Fibroblast of skin of scalp (primary cell): ENCODE measurements around the gene NOM1. TPM values are rescaled to one million over a fixed set of nuclear protein-coding genes. Genes with fewer than 3 reads are reported as not detected.
"Not testable (repeated sequence)": the region's sequence is repeated elsewhere in the genome, so short reads cannot be mapped to it uniquely, and the experiment has no call there.

ENCODE experiments used
- DNase-seq: peaks from one replicate; pipeline ENCODE4 v3.0.0-alpha.2; 2013
- polyA plus RNA-seq, 2 experiments: library from polyadenylated mRNA; unstranded; fragments of 120-200 nt; gene quantifications; one replicate each; pipeline ENCODE4 v1.2.1, GENCODE V29; 2013; ENCODE audit not compliant: insufficient read length in 2 of 2

Gene NOM1
- polyA plus RNA-seq (2013, experiment 1 of 2; ENCODE audit: insufficient read length), result 13.6 TPM
- polyA plus RNA-seq (2013, experiment 2 of 2; ENCODE audit: insufficient read length), result 13.7 TPM

DNA sequence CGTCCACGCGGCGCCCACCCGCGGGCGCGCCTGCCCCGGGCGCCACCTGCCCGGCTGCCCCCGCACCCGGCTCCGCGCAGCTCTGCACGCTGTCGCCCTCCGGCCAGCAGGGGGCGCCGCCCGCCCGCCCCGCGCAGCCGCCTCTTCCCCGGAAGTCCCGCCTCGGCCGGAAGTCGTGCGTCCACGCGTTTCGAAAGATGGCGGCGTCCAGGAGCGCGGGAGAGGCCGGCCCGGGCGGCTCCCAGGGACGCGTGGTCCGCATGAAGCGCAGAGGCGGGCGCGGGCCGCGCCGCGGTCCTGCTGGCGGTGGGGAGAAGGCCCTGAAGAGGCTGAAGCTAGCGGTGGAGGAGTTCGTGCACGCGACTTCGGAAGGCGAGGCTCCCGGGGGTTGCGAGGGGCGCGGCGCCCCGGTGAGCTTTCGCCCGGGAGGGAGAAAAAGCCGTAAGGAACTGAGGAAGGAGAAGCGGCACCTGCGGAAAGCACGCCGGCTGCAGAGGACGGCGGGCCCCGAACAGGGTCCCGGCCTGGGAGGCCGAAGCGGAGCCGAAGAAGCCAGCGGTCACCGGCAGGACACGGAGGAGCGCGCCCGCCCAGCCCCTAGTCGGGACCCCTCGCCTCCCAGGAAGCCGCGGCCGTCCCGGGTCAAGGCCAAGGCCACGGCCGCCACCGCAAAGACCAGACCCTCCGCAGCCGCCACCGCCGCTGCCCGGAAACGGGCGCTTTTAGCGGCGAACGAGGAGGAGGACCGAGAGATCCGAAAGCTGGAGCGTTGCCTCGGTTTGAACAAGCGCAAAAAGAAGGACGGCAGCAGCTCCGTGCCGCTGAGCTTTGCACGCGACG lies at the start of gene NOM1:
Gene NOM1 (plus strand): TSS at position 172 of the 840 bp plus-strand sequence. CDS start 26 bp downstream, at position 198.
- DNase-seq, result peak; percentile 87

DNA sequence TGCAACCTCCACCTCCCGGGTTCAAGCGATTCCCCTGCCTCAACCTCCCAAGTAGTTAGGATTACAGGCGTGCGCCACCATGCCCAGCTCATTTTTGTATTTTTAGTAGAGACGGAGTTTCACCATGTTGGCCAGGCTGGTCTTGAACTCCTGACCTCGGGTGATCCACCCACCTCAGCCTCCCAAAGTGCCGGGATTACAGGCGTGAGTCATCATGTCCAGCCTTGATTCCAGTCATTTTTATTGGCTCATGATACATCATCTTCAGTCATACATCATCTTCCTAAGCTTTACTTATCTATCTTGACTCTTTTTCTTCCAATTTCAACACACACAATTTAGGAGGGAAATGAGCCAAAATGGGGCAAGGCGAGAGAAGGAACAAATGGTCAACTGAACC lies 49.4 kb upstream of the NOM1 start:
- not testable (repeated sequence) for DNase-seq

DNA sequence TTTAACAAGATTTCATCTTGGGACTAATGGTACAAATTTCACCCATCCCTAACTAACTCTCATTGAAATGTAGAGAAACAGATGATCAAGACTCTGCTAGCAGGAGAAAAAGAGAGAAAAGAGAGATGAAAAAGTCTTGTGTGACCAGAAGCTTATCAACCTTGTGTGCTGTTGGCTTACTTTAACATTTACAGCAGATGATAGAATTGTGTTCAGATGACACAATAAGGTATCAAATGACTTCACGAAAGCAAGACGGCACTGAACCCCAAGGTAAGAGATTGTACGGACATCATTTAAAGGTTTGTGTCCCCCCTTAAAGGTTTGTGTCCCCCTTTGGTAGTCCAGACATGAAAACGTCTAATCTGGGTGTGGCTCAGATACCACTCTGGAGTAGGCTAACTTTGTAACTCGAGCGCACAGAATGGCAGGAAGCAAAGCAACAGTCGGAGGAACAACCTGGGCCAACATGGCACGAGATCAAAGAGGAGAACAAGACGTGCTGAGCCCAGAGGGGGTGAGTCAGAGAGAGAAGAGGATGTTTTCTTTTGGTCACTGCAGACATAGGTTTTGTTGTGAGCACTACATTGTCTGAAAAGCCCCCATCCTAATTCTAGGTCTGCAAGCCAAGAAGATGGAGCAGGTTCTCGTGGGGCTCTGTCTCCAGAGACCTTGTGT lies 46.1 kb upstream of the NOM1 start:
- no peak for DNase-seq

- no peak for DNase-seq
Observed at GRCh38 chr7:156906200-156906649, 43.3 kb upstream of the NOM1 start.

DNA sequence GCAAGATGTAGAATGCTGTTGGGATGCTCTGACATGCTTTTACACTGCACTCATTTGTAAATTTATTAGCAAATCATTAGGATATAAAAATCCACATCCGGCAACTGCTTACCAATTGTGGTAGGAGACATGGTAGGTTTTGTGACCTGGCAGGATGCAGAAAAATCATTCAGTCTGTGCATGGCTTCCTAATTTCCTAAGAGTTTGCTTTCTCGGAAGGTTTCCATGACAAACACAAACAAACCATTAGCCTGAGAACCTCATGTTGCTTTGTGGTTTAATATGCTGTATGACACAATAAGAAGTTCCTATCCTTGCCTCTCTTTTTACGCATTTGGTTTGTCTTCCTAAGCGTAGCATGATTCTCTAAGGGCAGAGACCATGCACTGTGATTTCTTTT lies 41.9 kb upstream of the NOM1 start:
- peak; percentile 15 for DNase-seq

- not testable (repeated sequence) for DNase-seq
Observed at GRCh38 chr7:156909574-156910252, 39.8 kb upstream of the NOM1 start.

DNA sequence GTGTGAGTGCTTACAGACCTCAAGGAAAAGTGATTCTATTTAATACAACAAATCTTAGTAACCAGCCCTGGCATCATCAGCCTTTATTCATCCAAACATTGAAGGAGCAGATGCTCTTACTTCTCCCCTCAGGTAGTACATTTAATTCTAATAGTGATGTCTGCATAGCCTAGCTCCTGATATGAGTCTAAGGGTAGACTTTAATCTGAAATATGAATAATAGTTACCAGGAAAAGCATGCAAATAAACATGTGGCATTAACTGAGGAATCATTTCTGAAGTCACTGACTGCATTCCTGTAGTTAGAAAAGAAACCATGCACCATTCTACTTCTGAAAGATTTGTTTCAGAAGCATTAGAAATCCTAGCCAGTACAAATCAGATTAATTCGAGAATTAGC lies 30.9 kb upstream of the NOM1 start:
- no peak for DNase-seq

DNA sequence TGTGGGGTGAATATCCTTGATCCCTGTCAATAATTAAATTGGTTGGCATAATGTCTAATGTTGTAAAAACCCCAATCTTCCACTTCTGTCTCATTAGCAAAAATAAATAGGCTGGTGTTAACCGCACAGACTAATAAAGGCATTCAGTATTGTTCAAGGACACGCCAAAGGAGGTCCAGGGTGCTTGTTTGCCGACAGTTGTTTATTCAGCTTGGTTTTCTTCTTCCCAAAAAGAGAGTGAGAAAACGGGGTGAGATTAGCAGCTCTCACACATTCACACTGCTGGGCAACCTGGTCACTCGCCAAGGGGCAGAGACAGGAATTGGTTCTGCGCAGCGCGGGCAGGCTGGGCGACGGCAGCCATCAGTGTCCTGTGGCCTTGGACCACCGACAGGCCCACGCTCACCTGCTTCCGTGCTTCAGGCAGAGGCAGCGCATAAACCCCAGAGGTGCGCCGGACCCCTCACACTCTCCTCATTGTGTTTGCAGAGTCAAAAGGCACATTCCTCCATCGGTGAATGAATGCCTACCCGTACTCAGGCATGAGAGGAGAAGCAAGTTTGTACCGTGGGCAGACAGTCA lies 30.3 kb upstream of the NOM1 start:
- no peak for DNase-seq

DNA sequence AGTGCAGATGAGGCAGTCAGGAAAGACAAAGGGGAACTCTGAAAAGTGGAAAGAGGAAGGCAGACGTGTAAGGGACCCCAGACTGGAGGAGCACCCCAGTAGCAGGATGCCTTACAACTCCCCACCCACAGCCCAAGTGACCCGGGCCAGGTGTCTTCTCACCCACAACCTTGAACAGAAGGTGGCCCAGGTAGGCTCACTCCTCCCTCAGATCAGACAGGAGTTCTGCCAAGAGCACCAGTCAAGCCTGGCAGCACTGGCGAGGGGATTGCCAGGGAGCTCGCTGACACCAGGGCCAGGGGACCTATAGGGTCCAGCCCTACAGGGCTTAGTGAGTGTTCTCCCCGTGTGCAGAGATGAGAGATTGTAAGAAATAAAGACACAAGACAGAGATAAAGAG lies 29.4 kb upstream of the NOM1 start:
- DNase-seq, result no peak

GRCh38 chr7:156920487-156921373 lies 28.8 kb upstream of the NOM1 start:
- not testable (repeated sequence) for DNase-seq

- not testable (repeated sequence) for DNase-seq
Observed at GRCh38 chr7:156922304-156922703, 27.2 kb upstream of the NOM1 start.

GRCh38 chr7:156925821-156926220 lies 23.7 kb upstream of the NOM1 start:
- not testable (repeated sequence) for DNase-seq

DNA sequence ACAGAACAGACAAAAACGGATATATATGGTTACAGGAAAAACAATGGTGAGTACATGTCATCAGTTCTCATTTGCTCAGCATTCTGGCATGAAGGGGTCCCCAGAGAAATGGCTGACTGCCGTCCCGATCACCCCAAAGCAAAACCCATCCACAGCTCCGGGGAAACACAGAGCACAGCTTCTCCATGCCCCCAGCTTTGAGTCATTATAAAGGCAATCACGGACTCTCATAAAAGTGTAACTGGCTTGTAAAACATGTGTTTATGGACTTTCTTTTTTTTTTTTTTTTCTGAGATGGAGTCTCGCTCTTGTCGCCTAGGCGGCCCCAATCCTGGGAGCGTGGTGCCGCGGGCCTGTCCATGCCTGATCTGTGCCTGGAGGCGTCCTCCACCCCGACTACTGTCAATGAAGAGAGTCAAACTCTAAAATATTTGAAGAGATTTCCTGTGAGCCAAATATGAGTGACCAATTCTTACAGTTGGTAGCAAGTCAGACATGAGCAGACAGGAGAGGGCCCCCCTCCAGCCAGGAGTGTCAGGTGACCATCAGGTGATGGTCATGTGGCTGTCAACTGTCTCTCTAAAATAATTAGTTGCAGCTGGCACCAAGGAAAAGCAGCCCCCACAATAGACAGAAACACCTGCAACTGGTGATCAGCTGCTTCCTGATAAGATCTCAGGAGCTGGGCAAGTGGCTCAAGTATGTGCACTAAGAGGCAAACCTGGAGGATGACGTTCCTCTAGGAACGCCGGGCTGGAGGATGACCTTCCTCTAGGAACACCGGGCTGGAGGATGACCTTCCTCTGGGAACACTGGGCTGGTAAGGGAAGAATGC lies 21.7 kb upstream of the NOM1 start:
- no peak for DNase-seq

DNA sequence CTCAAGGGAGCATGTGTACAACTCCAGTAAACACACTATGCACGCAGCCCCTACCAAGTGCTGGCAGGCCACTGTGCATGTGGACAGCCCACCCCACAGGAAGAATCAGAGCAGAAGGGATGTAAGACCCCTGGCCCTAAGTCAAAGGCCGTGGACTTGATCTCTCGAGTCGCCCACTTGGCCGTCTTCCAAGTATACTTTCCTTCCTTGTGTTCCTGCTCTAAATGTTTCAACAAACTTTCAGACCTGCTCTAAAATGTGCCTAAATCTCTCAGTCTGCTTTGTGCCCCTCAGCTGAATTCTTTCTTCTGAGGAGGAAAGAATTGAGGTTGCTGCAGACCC lies 21.1 kb upstream of the NOM1 start:
- DNase-seq, result no peak

DNA sequence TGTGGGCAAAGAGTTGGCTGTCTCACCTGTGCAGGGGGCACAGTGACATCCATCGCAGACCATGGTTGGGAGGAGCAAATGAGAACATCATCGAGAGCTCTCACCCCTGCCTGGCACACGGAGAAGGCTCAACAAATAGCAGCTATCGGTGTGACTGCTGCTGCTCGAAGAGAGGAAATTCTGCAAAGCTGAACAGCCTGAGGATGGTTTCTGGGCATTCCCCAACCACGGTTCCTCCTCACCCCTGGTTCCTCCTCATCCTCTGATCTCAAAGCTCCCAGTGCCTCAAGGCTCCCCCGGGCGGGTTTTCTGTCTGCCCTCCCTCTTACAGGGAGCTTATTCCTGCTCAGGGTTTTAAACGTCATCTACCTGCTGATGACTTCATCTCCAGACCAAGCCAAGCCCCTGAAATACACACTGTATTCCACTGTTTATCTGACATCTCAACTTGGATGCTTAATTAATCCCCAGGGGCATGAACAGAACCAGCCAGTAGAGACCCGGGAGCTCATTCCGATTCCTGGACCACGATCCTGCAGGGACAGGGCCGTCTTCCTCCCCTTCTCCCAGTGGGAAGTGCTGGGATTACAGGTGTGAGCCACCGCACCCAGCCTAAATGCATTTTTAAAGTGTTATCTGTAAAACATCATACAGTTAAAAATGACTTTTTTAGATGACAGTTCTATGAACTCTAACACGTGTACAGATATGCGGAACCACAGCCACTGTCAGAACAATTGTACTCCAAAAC lies 19.5 kb upstream of the NOM1 start:
- DNase-seq, result no peak

DNA sequence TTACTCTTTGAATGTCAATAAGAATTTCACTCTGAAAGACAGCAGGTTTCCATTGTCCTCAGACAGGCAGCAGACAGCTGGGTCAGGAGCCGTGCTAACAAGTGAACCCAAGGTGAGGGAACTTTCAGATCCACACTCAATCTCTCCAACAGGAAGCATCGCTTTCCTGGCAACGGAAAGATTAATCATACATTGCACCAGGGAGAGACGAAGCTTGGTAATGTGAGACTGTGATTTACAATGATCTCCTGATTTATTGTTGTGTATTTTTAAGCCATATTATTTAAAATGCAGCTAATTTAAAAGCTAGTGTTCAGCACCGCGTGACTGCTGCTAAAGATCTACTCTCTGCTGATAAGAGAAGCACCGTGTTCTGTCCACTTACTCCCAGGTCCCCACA lies 17.5 kb upstream of the NOM1 start:
- no peak for DNase-seq

- DNase-seq, result no peak
Observed at GRCh38 chr7:156935250-156935649, 14.3 kb upstream of the NOM1 start.

GRCh38 chr7:156936766-156937165 lies 12.7 kb upstream of the NOM1 start:
- not testable (repeated sequence) for DNase-seq

DNA sequence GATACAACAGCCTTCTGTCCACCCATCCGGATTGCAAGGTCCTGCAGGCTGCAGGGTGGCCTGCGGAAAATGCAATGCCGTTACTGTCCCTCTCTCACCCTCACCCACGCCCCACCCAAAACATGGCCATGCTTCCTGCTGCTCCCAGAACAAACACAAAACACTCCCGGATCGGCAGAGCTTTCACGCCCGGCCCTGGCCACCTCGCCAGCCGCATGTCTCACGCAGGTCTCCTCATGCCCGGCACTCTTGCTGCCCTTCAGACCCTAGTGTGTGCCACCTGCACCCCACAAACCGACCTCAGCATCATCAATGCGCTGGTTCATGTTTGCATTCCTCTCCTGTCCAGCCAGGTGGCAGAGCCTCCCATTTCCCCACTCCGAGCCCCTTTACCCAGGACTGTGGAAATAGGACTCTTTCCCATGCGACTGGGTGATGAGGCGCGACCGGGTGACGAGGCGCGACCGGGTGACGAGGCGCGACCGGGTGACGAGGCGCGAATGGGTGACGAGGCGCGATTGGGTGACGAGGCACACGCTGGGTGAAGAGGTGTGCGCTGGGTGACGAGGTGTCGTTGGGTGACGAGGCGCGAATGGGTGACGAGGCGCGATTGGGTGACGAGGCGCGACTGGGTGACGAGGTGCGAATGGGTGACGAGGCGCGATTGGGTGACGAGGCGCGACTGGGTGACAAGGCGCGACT lies 8.9 kb upstream of the NOM1 start:
- no peak for DNase-seq
